Activated CD8-positive, alpha-beta T cell treated with anti-CD3 and anti-CD28 coated beads, Interleukin-2, amount 10 ng/mL, durations not matched to agents 7 days and 5 days (primary cell): ENCODE measurements around the gene LEPROT. TPM values are rescaled to one million over a fixed set of nuclear protein-coding genes. Genes with fewer than 3 reads are reported as not detected.

Experiments used
- ATAC-seq: fragments of 150-1000 bp; cut with Tn5 transposase; one replicate; pipeline ENCODE4 v1.10.0; 2021; ENCODE audit warnings: moderate library complexity
- CTCF ChIA-PET: fragments of 350-600 bp; sonication (Branson Sonifier 250); formaldehyde crosslinking; loops from one replicate; lab custom pipeline; 2021; ENCODE audit warnings: antibody characterized with exemption; lab: Charles Lee
- POLR2A ChIA-PET: fragments of 350-600 bp; sonication (Branson Sonifier 250); formaldehyde crosslinking; loops from one replicate; lab custom pipeline; 2021; ENCODE audit warnings: antibody characterized with exemption; lab: Charles Lee
- DNase-seq: peaks from one replicate; pipeline ENCODE4 v3.0.0-alpha.2; 2020
- H3K27ac Mint-ChIP-seq: one replicate; pipeline ENCODE4 v1.8.0; 2021; ENCODE audit warnings: mild to moderate bottlenecking, mixed read lengths
- H3K27me3 Mint-ChIP-seq: one replicate; pipeline ENCODE4 v1.8.0; 2021; ENCODE audit warnings: low read depth, mixed read lengths
- H3K36me3 Mint-ChIP-seq: one replicate; pipeline ENCODE4 v1.8.0; 2021; ENCODE audit warnings: low read depth, mixed read lengths
- H3K4me1 Mint-ChIP-seq: one replicate; pipeline ENCODE4 v1.8.0; 2021; ENCODE audit warnings: low read depth, mixed read lengths
- H3K4me3 Mint-ChIP-seq: one replicate; pipeline ENCODE4 v1.8.0; 2021; ENCODE audit warnings: mild to moderate bottlenecking, mixed read lengths
- H3K9me3 Mint-ChIP-seq: one replicate; pipeline ENCODE4 v1.8.0; 2022; ENCODE audit warnings: mixed read lengths; ENCODE audit not compliant: insufficient read depth
- total RNA-seq, 2 experiments: library from RNA; stranded (reverse); gene quantifications; one replicate each; pipeline ENCODE4 v1.2.3, GENCODE V29; 2021

The LEPROT gene
- total RNA-seq, 2 experiments from 2014 or later, result 12.3 to 13.2 TPM

GRCh38 chr1:65480684-65481405, 60.4 kb downstream of the LEPROT start:
- Mint-ChIP-seq H3K4me1 (no peaks in the 10 kb centered on the region), H3K27ac (no peak overlapping the region), H3K36me3 (no peaks in the 10 kb centered on the region), H3K27me3 (no peaks in the 10 kb centered on the region), H3K4me3 (no peak overlapping the region), H3K9me3 (no peaks in the 10 kb centered on the region)
- DNase-seq (no peak), ATAC-seq (no peak)
- CTCF ChIA-PET, result no interaction called here
- POLR2A ChIA-PET, result no interaction called here

- H3K4me3 Mint-ChIP-seq, result no peak overlapping the region
- no peaks in the 10 kb centered on the region for H3K36me3 Mint-ChIP-seq
- no peaks in the 10 kb centered on the region for H3K27me3 Mint-ChIP-seq
- POLR2A ChIA-PET, result no interaction called here
- no peak overlapping the region for H3K27ac Mint-ChIP-seq
- DNase-seq, result no peak
- ATAC-seq, result no peak
- no peaks in the 10 kb centered on the region for H3K4me1 Mint-ChIP-seq
- H3K9me3 Mint-ChIP-seq, result no peaks in the 10 kb centered on the region
- CTCF ChIA-PET, result no interaction called here
Measured at GRCh38 chr1:65483993-65484754, 63.7 kb downstream of the LEPROT start.

Other genes with a start within 250 kb of the LEPROT start
- gene DNAJC6, start 111.1 kb upstream of the LEPROT start, total RNA-seq, result 1 to 10 TPM; 1.4 TPM
- 1 to 10 TPM; 1.3 TPM for gene LEPR, start within 50 bp of the LEPROT start, total RNA-seq